GM23338 (cell line): ENCODE data around the gene BTNL2. TPM values are rescaled to one million over a fixed set of nuclear protein-coding genes. Genes with fewer than 3 reads are reported as not detected.

ENCODE experiments used
- polyA plus RNA-seq: library from polyadenylated mRNA; unstranded; fragments of >200 nt; fragmentation: Nextera tagmentation; extraction: Ambion mirVana; gene quantifications from 2 replicates; pipeline ENCODE4 v1.2.1, GENCODE V29; 2016
- small RNA-seq: library from RNA; depleted of rRNA; stranded (forward); fragments of <200 nt; gene quantifications from one replicate; pipeline ENCODE3, GENCODE V24; 2014; ENCODE audit warnings: low replicate concordance
- total RNA-seq: library from RNA; depleted of rRNA; stranded (reverse); fragments of >200 nt; shearing (Covaris generic); gene quantifications from 2 replicates; pipeline ENCODE4 v1.2.3, GENCODE V29; 2014; rRNA removed

Gene BTNL2
- total and polyA plus RNA-seq, 2 experiments from 2014 or later: not detected

Small RNA genes lying within 50 kb of the gene (small RNA-seq; reads per million reads assigned to genes)
- not detected for gene RNU6-603P

Other genes with a start within 250 kb of the BTNL2 start
- gene EGFL8, start 242.6 kb downstream of the BTNL2 start, total RNA-seq: 4.7 and 6.1 TPM in 2 replicates
- 5.4 and 7.4 TPM in 2 replicates for gene EGFL8, start 242.6 kb downstream of the BTNL2 start, polyA plus RNA-seq
- 58.8 and 82.1 TPM in 2 replicates for gene AGPAT1, start 231.1 kb downstream of the BTNL2 start, total RNA-seq
- gene AGPAT1, start 231.1 kb downstream of the BTNL2 start, polyA plus RNA-seq: 39.5 and 39.8 TPM in 2 replicates
- gene RNF5, start 228.8 kb downstream of the BTNL2 start, total RNA-seq: 119 and 127 TPM in 2 replicates
- 164 and 173 TPM in 2 replicates for gene RNF5, start 228.8 kb downstream of the BTNL2 start, polyA plus RNA-seq
- 2.0 and 2.3 TPM in 2 replicates for gene AGER, start 222.9 kb downstream of the BTNL2 start, total RNA-seq
- gene AGER, start 222.9 kb downstream of the BTNL2 start, polyA plus RNA-seq: 3.4 and 5.0 TPM in 2 replicates
- gene PBX2, start 217.0 kb downstream of the BTNL2 start, total RNA-seq: 89.4 and 111 TPM in 2 replicates
- gene PBX2, start 217.0 kb downstream of the BTNL2 start, polyA plus RNA-seq: 7.2 and 8.5 TPM in 2 replicates
- 4.7 and 7.8 TPM in 2 replicates for gene GPSM3, start 214.5 kb downstream of the BTNL2 start, total RNA-seq
- gene GPSM3, start 214.5 kb downstream of the BTNL2 start, polyA plus RNA-seq: 5.5 and 5.9 TPM in 2 replicates
- gene NOTCH4, start 183.1 kb downstream of the BTNL2 start, total RNA-seq: 2.8 and 3.5 TPM in 2 replicates
- 2.6 and 2.7 TPM in 2 replicates for gene NOTCH4, start 183.1 kb downstream of the BTNL2 start, polyA plus RNA-seq
- not detected in 2 replicates for gene TSBP1, start 35.3 kb downstream of the BTNL2 start, total RNA-seq
- 0.15 TPM in 1 of 2 replicates, not detected in the other for gene TSBP1, start 35.3 kb downstream of the BTNL2 start, polyA plus RNA-seq
- gene HLA-DRA, start 32.7 kb upstream of the BTNL2 start, total RNA-seq: 4.4 and 6.9 TPM in 2 replicates
- gene HLA-DRA, start 32.7 kb upstream of the BTNL2 start, polyA plus RNA-seq: 7.7 and 10.5 TPM in 2 replicates
- not detected in 2 replicates for gene HLA-DRB5, start 123.1 kb upstream of the BTNL2 start, total RNA-seq
- not detected in 2 replicates for gene HLA-DRB5, start 123.1 kb upstream of the BTNL2 start, polyA plus RNA-seq
- gene HLA-DRB1, start 182.7 kb upstream of the BTNL2 start, total RNA-seq: 0.38 and 0.74 TPM in 2 replicates
- 1.5 and 2.7 TPM in 2 replicates for gene HLA-DRB1, start 182.7 kb upstream of the BTNL2 start, polyA plus RNA-seq
- not detected in 2 replicates for gene HLA-DQA1, start 230.2 kb upstream of the BTNL2 start, total RNA-seq
- 0.42 and 0.49 TPM in 2 replicates for gene HLA-DQA1, start 230.2 kb upstream of the BTNL2 start, polyA plus RNA-seq